GM12878 (cell line): ENCODE results near the gene TPCN1. TPM values are rescaled to one million over a fixed set of nuclear protein-coding genes. Genes with fewer than 3 reads are reported as not detected.

Experiments used
- ATAC-seq: fragments of 200-7000 bp; cut with Tn5 transposase; 3 replicates; pipeline ENCODE4 v1.9.1; 2020; ENCODE audit warnings: mild to moderate bottlenecking, moderate library complexity
- BruUV-seq: library from RNA; stranded (reverse); fragments of 400-500 nt; replicated peaks from 2 replicates; lab custom pipeline; 2021; lab: Mats Ljungman, UMichigan
- CTCF ChIA-PET: fragments of 300-600 bp; sonication (Branson Sonifier 250); formaldehyde crosslinking; extraction: SDS; loops from one replicate; lab custom pipeline; 2021; ENCODE audit warnings: inconsistent platforms; lab: Yijun Ruan, JAX
- POLR2A ChIA-PET: fragments of 350-600 bp; formaldehyde crosslinking; extraction: SDS; loops from one replicate; lab custom pipeline; 2021; ENCODE audit warnings: inconsistent platforms; lab: Charles Lee
- RAD21 ChIA-PET: fragments of 300-600 bp; sonication (Branson Sonifier 250); formaldehyde crosslinking; loops from one replicate; lab custom pipeline; 2023; ENCODE audit warnings: antibody characterized with exemption; ENCODE audit not compliant: unreplicated experiment; lab: Charles Lee
- SMC1A ChIA-PET: fragments of 300-600 bp; sonication (Branson Sonifier 250); formaldehyde crosslinking; loops from one replicate; lab custom pipeline; 2023; ENCODE audit not compliant: unreplicated experiment, uncharacterized antibody; lab: Charles Lee
- DNase-seq: peaks from one replicate; pipeline ENCODE4 v3.0.0-alpha.2; 2011; ENCODE audit warnings: low read depth, low spot score
- FAIRE-seq: peaks from 3 replicates; lab custom pipeline; 2011; peaks lifted over from hg19 to GRCh38; lab: Jason Lieb, UNC
- H2AFZ ChIP-seq: 2 replicates; pipeline ENCODE4 v1.6.0; 2011; ENCODE audit warnings: low read depth, low read length, control low read depth; ENCODE audit not compliant: control insufficient read depth
- H3K27ac ChIP-seq: 2 replicates; pipeline ENCODE4 v1.5.1; 2011; ENCODE audit warnings: control low read depth; ENCODE audit not compliant: control insufficient read depth, insufficient read depth
- H3K27me3 ChIP-seq, 2 experiments: replicated peaks in 1 of 2; 2 replicates each; pipeline versions ENCODE4 v1.6.0 to v1.6.1; 2011; ENCODE audit warnings: low read length in 1 of 2; ENCODE audit not compliant: control insufficient read depth in 2 of 2, insufficient read depth in 2 of 2
- H3K36me3 ChIP-seq, 2 experiments: 2 replicates each; pipeline ENCODE4 v1.5.1; 2011; ENCODE audit warnings: low read length in 1 of 2; ENCODE audit not compliant: control insufficient read depth in 2 of 2, insufficient read depth in 2 of 2
- H3K4me1 ChIP-seq: 2 replicates; pipeline ENCODE4 v1.6.1; 2011; ENCODE audit warnings: mild to moderate bottlenecking, low read length, moderate library complexity, mixed read lengths; ENCODE audit not compliant: control insufficient read depth, insufficient read depth
- H3K4me2 ChIP-seq: 2 replicates; pipeline ENCODE4 v1.6.0; 2011; ENCODE audit warnings: control low read depth; ENCODE audit not compliant: control insufficient read depth, insufficient read depth
- H3K4me3 ChIP-seq: fragments of 200-600 bp; sonication (generic); 2 replicates; pipeline ENCODE4 v1.5.1; 2016
- H3K79me2 ChIP-seq: 2 replicates; pipeline ENCODE4 v1.6.0; 2011; ENCODE audit warnings: low read length; ENCODE audit not compliant: control insufficient read depth, insufficient read depth
- H3K9ac ChIP-seq: 2 replicates; pipeline ENCODE4 v1.8.0; 2011; ENCODE audit warnings: low read length, control low read depth, mixed read lengths; ENCODE audit not compliant: control insufficient read depth, insufficient read depth
- H3K9me3 ChIP-seq: replicated peaks from 3 replicates; pipeline ENCODE4 v1.5.1; 2011; ENCODE audit warnings: mild to moderate bottlenecking, low read length; ENCODE audit not compliant: control insufficient read depth, insufficient read depth
- H4K20me1 ChIP-seq: 2 replicates; pipeline ENCODE4 v1.6.0; 2011; ENCODE audit not compliant: control insufficient read depth, insufficient read depth
- BCL11A ChIP-seq: IDR thresholded peaks from 2 replicates; pipeline ENCODE4 v1.6.1; 2011; ENCODE audit warnings: low read depth, low read length
- BHLHE40 ChIP-seq, 2 experiments: fragments of 450-650 bp in 1 of 2; IDR thresholded peaks; 2 replicates each; pipeline ENCODE4 v1.6.1; 2011 to 2017; ENCODE audit warnings: low read depth in 2 of 2, borderline replicate concordance in 1 of 2, improper control_type of control experiment in 1 of 2, low read length in 1 of 2, mild to moderate bottlenecking in 1 of 2
- ETV6 ChIP-seq, 2 experiments: fragments of 450-650 bp in 1 of 2; IDR thresholded peaks in 1 of 2; conservative IDR thresholded peaks in 1 of 2; 2 replicates each; pipeline ENCODE4 v1.6.1; 2014; ENCODE audit warnings: antibody characterized with exemption in 1 of 2, borderline replicate concordance in 1 of 2, low read depth in 1 of 2, mild to moderate bottlenecking in 1 of 2, moderate library complexity in 1 of 2
- JUND ChIP-seq: IDR thresholded peaks from 2 replicates; pipeline ENCODE4 v1.6.1; 2012; ENCODE audit warnings: low read depth, mild to moderate bottlenecking, low read length, improper control_type of control experiment, moderate library complexity
- PML ChIP-seq: IDR thresholded peaks from 2 replicates; pipeline ENCODE4 v1.6.1; 2012; ENCODE audit warnings: low read length, inconsistent platforms
- RAD21 ChIP-seq: IDR thresholded peaks from 2 replicates; pipeline ENCODE4 v1.6.1; 2011; ENCODE audit warnings: mild to moderate bottlenecking, low read depth, low read length, moderate library complexity; ENCODE audit not compliant: insufficient read depth
- RELA ChIP-seq: fragments of 450-650 bp; IDR thresholded peaks from 2 replicates; pipeline ENCODE4 v1.8.0; 2014; ENCODE audit warnings: borderline replicate concordance; ENCODE audit not compliant: partially characterized antibody
- SMC3 ChIP-seq: IDR thresholded peaks from 2 replicates; pipeline ENCODE4 v1.6.1; 2011; ENCODE audit warnings: low read length, improper control_type of control experiment, borderline replicate concordance
- SP1 ChIP-seq: IDR thresholded peaks from one replicate; pipeline ENCODE4 v1.6.1; 2011; ENCODE audit warnings: low read depth, low read length
- SUPT20H ChIP-seq: IDR thresholded peaks from 2 replicates; pipeline ENCODE4 v1.6.1; 2011; ENCODE audit warnings: low read depth, mild to moderate bottlenecking, low read length, moderate library complexity, borderline replicate concordance; ENCODE audit not compliant: control insufficient read depth
- WRNIP1 ChIP-seq: IDR thresholded peaks from 2 replicates; pipeline ENCODE4 v1.6.1; 2011; ENCODE audit warnings: low read depth, low read length, improper control_type of control experiment, borderline replicate concordance
- YY1 ChIP-seq: IDR thresholded peaks from 2 replicates; pipeline ENCODE4 v1.6.1; 2011; ENCODE audit warnings: low read depth, mild to moderate bottlenecking, low read length
- ZBED1 ChIP-seq: IDR thresholded peaks from 2 replicates; pipeline ENCODE4 v1.6.1; 2016; ENCODE audit warnings: borderline replicate concordance
- ZNF207 ChIP-seq: fragments of 450-650 bp; IDR thresholded peaks from 2 replicates; pipeline ENCODE4 v1.6.1; 2014; ENCODE audit warnings: antibody characterized with exemption, mild to moderate bottlenecking, borderline replicate concordance
- WGBS: methylation state at CpG from one replicate; pipeline ENCODE4 v1.1.6; 2016; ENCODE audit warnings: low lambda C conversion rate; ENCODE audit not compliant: insufficient replicate concordance, insufficient coverage; ENCODE audit errors: missing lambda C conversion rate; 5-methylcytosine and 5-hydroxymethylcytosine counted together
- in situ Hi-C: fragments of 300-500 bp; cut with MboI; formaldehyde crosslinking; loops from 9 replicates; pipeline ENCODE4 v1.14.3; 2018; ENCODE audit warnings: mixed read lengths
- intact Hi-C: fragments of 100-400 bp; cut with micrococcal nuclease; formaldehyde crosslinking; loops from one replicate; pipeline ENCODE4 v1.14.2; 2022; ENCODE audit not compliant: unreplicated experiment
- polyA plus RNA-seq, 11 experiments: library from polyadenylated mRNA; depleted of rRNA in 4 of 11; unstranded in 6 of 11; stranded (reverse) in 5 of 11; fragments of >200 nt; fragmentation: Nextera tagmentation in 4 of 11; fragmentation: Illumina TruSeq in 1 of 11; extraction: Ambion mirVana in 4 of 11; extraction: Trizol in 1 of 11; gene quantifications; 1 replicate in 1 of 11; 2 replicates in 10 of 11; pipeline versions ENCODE4 v1.2.1 to v1.2.3, GENCODE V29; 2011 to 2016; ENCODE audit warnings: inconsistent platforms in 2 of 11, missing spikeins in 2 of 11, low read depth in 1 of 11
- total RNA-seq, 4 experiments: library from RNA; depleted of rRNA in 3 of 4; stranded (reverse); fragments of >200 nt in 3 of 4; fragmentation: Illumina TruSeq in 1 of 4; extraction: Trizol in 1 of 4; gene quantifications; 2 replicates each; pipeline versions ENCODE4 v1.2.1 to v1.2.3, GENCODE V29; 2013 to 2021
- TF ChIP-seq, protein P1 (sequence below): IDR thresholded peaks from 2 replicates; pipeline ENCODE4 v1.6.1; 2011; ENCODE audit warnings: borderline replicate concordance, low read depth, mild to moderate bottlenecking, moderate library complexity, low read length; ENCODE audit not compliant: insufficient read depth, poor library complexity, severe bottlenecking
- TF ChIP-seq, protein P2 (sequence below): fragments of 450-650 bp; formaldehyde crosslinking; IDR thresholded peaks from 2 replicates; pipeline ENCODE4 v1.4.0; 2022; ENCODE audit warnings: mild to moderate bottlenecking, moderate library complexity
- TF ChIP-seq, protein P3 (sequence below), 3 experiments: IDR thresholded peaks in 2 of 3; conservative IDR thresholded peaks in 1 of 3; 2 replicates each; pipeline ENCODE4 v1.5.1; 2011; ENCODE audit warnings: low read depth in 3 of 3, low read length in 3 of 3, mild to moderate bottlenecking in 3 of 3, control low read depth in 2 of 3, moderate library complexity in 2 of 3, inconsistent platforms in 1 of 3, mixed read lengths in 1 of 3; ENCODE audit not compliant: control insufficient read depth in 2 of 3, insufficient read depth in 1 of 3; ENCODE audit errors: extremely low read depth in 1 of 3

Gene TPCN1
- total and polyA plus RNA-seq, 10 of the 15 experiments (the other 5 are each of a cell fraction or from before 2014, with no cell fraction given), result 0.79 to 30.9 (median 19.4) TPM

DNA sequence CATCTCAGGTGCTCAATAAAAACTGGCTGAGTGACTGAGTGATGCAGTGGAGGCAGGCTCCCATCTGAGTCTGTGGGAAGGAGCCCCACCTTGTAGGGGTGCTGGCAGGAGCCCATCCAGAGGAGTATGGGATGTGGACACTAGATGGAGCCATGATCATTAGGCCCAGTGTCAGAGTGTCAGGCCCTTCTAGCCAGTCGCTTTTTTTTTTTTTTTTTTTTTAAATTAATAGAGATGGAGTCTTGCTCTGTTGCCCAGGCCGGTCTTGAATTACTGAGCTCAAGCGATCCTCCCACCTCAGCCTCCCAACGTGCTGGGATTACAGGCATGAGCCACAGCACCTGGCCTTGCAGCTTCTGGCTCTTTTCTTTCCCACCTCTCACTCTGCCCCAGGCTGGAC, 24.3 kb upstream of the TPCN1 start:
- intact Hi-C loops, result loop anchor here (2.0 to 10.0 kb wide), 3 partner anchors 36 to 115 kb away; no protein-coding TSS in a partner anchor
- H3K36me3 ChIP-seq, result no peaks in the 10 kb centered on the region
- ChIA-PET SMC1A (interaction anchor here (0.6 to 2.5 kb wide), 10 partner anchors 20 to 94 kb away, joined by 3 to 13 read pairs (median 5); no protein-coding TSS in a partner anchor), POLR2A (interaction anchor here (0.5 to 0.6 kb wide), 3 partner anchors 24 to 691 kb away, joined by 4 to 5 read pairs (median 4); partner anchors contain the start of gene TPCN1), CTCF (interaction anchor here (0.6 to 4.2 kb wide), 22 partner anchors 10 to 793 kb away, joined by 3 to 24 read pairs (median 4); partner anchors contain the start of gene SDSL), RAD21 (interaction anchor here (0.5 to 2.3 kb wide), 15 partner anchors 10 to 1058 kb away, joined by 3 to 8 read pairs (median 4); no protein-coding TSS in a partner anchor)
- FAIRE-seq (peak; percentile 80), DNase-seq (no peak), ATAC-seq (peak; percentile 98)
- WGBS, result 0% methylated on average over 4 of the region's 4 CpGs
- no peak overlapping the region for H2AFZ ChIP-seq
- H3K4me1 ChIP-seq, result no peaks in the 10 kb centered on the region
- BruUV-seq, result no TSS peak
- in situ Hi-C loops, result loop anchor here (5.0 kb wide), 1 partner anchor 225 kb away; the partner anchor contains the start of gene SDSL
- H3K4me2 ChIP-seq, result no peak overlapping the region
- no peaks in the 10 kb centered on the region for H3K9me3 ChIP-seq
- no peak overlapping the region for H3K27ac ChIP-seq
- no peaks in the 10 kb centered on the region for H3K27me3 ChIP-seq
- H4K20me1 ChIP-seq, result no peaks in the 10 kb centered on the region
- no peak overlapping the region for H3K4me3 ChIP-seq
- no peaks in the 10 kb centered on the region for H3K79me2 ChIP-seq
- no peak overlapping the region for H3K9ac ChIP-seq
- 0 out of 2 replicates have a peak, but pooled peaks have one; percentile 65 for TF ChIP-seq WRNIP1
- TF ChIP-seq, protein P1, sequence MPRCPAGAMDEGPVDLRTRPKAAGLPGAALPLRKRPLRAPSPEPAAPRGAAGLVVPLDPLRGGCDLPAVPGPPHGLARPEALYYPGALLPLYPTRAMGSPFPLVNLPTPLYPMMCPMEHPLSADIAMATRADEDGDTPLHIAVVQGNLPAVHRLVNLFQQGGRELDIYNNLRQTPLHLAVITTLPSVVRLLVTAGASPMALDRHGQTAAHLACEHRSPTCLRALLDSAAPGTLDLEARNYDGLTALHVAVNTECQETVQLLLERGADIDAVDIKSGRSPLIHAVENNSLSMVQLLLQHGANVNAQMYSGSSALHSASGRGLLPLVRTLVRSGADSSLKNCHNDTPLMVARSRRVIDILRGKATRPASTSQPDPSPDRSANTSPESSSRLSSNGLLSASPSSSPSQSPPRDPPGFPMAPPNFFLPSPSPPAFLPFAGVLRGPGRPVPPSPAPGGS, result no peak
- TF ChIP-seq ZBED1, result no peak
- no peak for TF ChIP-seq PML
- TF ChIP-seq BHLHE40 (IDR thresholded peaks at IDR 0.05; ENCODE audit: borderline replicate concordance in 1 of 2, low read depth in 2 of 2, low read length in 1 of 2), result peak in 1 of 2 experiments; percentile 14; a peak in 1 of 4 replicates
- TF ChIP-seq RELA, result no peak
- no peak for TF ChIP-seq BCL11A
- TF ChIP-seq SMC3, result peak; percentile 90
- no peak for TF ChIP-seq ZNF207
- TF ChIP-seq, protein P2, sequence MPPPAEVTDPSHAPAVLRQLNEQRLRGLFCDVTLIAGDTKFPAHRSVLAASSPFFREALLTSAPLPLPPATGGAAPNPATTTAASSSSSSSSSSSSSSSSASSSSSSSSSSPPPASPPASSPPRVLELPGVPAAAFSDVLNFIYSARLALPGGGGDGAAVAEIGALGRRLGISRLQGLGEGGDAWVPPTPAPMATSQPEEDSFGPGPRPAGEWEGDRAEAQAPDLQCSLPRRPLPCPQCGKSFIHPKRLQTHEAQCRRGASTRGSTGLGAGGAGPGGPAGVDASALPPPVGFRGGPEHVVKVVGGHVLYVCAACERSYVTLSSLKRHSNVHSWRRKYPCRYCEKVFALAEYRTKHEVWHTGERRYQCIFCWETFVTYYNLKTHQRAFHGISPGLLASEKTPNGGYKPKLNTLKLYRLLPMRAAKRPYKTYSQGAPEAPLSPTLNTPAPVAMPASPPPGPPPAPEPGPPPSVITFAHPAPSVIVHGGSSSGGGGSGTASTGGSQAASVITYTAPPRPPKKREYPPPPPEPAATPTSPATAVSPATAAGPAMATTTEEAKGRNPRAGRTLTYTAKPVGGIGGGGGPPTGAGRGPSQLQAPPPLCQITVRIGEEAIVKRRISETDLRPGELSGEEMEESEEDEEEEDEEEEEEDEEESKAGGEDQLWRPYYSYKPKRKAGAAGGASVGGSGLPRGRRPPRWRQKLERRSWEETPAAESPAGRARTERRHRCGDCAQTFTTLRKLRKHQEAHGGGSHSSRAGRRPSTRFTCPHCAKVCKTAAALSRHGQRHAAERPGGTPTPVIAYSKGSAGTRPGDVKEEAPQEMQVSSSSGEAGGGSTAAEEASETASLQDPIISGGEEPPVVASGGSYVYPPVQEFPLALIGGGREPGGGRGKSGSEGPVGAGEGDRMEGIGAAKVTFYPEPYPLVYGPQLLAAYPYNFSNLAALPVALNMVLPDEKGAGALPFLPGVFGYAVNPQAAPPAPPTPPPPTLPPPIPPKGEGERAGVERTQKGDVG (CRISPR knock-in tag), result no peak
- no peak for TF ChIP-seq SP1
- no peak for TF ChIP-seq JUND
- no peak for TF ChIP-seq ETV6 (conservative IDR thresholded peaks at IDR 0.05 in 1 of 2, IDR thresholded peaks at IDR 0.05 in 1 of 2; ENCODE audit: borderline replicate concordance in 1 of 2, low read depth in 1 of 2)
- TF ChIP-seq SUPT20H, result no peak
- TF ChIP-seq YY1, result peak; percentile 72
- TF ChIP-seq, protein P3, sequence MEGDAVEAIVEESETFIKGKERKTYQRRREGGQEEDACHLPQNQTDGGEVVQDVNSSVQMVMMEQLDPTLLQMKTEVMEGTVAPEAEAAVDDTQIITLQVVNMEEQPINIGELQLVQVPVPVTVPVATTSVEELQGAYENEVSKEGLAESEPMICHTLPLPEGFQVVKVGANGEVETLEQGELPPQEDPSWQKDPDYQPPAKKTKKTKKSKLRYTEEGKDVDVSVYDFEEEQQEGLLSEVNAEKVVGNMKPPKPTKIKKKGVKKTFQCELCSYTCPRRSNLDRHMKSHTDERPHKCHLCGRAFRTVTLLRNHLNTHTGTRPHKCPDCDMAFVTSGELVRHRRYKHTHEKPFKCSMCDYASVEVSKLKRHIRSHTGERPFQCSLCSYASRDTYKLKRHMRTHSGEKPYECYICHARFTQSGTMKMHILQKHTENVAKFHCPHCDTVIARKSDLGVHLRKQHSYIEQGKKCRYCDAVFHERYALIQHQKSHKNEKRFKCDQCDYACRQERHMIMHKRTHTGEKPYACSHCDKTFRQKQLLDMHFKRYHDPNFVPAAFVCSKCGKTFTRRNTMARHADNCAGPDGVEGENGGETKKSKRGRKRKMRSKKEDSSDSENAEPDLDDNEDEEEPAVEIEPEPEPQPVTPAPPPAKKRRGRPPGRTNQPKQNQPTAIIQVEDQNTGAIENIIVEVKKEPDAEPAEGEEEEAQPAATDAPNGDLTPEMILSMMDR (IDR thresholded peaks at IDR 0.05 in 2 of 3, conservative IDR thresholded peaks at IDR 0.05 in 1 of 3; ENCODE audit: control insufficient read depth in 2 of 3, extremely low read depth in 1 of 3, insufficient read depth in 1 of 3, low read depth in 3 of 3, low read length in 3 of 3), result peak; percentile 73 to 82 (median 81)
- peak; percentile 90 for TF ChIP-seq RAD21
